GM23338 (cell line): Measurements from ENCODE around the gene PKP2. TPM values are rescaled to one million over a fixed set of nuclear protein-coding genes. Genes with fewer than 3 reads are reported as not detected.

Source experiments
- ATAC-seq: fragments of 200-7000 bp; cut with Tn5 transposase; 3 replicates; pipeline ENCODE4 v1.9.1; 2020
- DNase-seq: peaks from one replicate; pipeline ENCODE4 v3.0.0-alpha.2; 2015; ENCODE audit warnings: low spot score
- H2AFZ ChIP-seq: fragments of 200-600 bp; sonication (generic); 2 replicates; pipeline ENCODE4 v1.8.0; 2016; ENCODE audit warnings: antibody characterized with exemption, mild to moderate bottlenecking, moderate library complexity
- H3F3A ChIP-seq: fragments of 200-600 bp; sonication (generic); replicated peaks from 2 replicates; pipeline ENCODE4 v1.8.0; 2017; ENCODE audit warnings: antibody characterized with exemption, mixed run types, low read depth
- H3K27ac ChIP-seq: fragments of 200-600 bp; sonication (generic); 2 replicates; pipeline ENCODE4 v1.6.1; 2016; ENCODE audit warnings: low read depth
- H3K27me3 ChIP-seq: fragments of 200-600 bp; sonication (generic); 2 replicates; pipeline ENCODE4 v1.8.0; 2016; ENCODE audit warnings: mild to moderate bottlenecking, mixed run types, moderate library complexity; ENCODE audit not compliant: insufficient read depth
- H3K36me3 ChIP-seq: fragments of 200-600 bp; sonication (generic); 2 replicates; pipeline ENCODE4 v1.8.0; 2016; ENCODE audit warnings: mild to moderate bottlenecking; ENCODE audit not compliant: insufficient read depth
- H3K4me1 ChIP-seq: fragments of 200-600 bp; sonication (generic); 2 replicates; pipeline ENCODE4 v1.8.0; 2016; ENCODE audit warnings: mild to moderate bottlenecking, moderate library complexity; ENCODE audit not compliant: insufficient read depth
- H3K4me2 ChIP-seq: fragments of 200-600 bp; sonication (generic); 2 replicates; pipeline ENCODE4 v1.7.1; 2017; ENCODE audit warnings: mixed run types
- H3K4me3 ChIP-seq: fragments of 200-600 bp; sonication (generic); 2 replicates; pipeline ENCODE4 v1.6.1; 2016; ENCODE audit warnings: mixed run types
- H3K79me2 ChIP-seq: fragments of 200-600 bp; sonication (generic); replicated peaks from 2 replicates; pipeline ENCODE4 v1.8.0; 2017; ENCODE audit warnings: mild to moderate bottlenecking; ENCODE audit not compliant: insufficient read depth
- H3K9me2 ChIP-seq: fragments of 200-600 bp; sonication (generic); 2 replicates; pipeline ENCODE4 v1.8.0; 2017; ENCODE audit not compliant: insufficient read depth
- H4K20me1 ChIP-seq: fragments of 200-600 bp; sonication (generic); replicated peaks from 2 replicates; pipeline ENCODE4 v1.8.0; 2017; ENCODE audit warnings: mild to moderate bottlenecking; ENCODE audit not compliant: insufficient read depth
- H3K27ac Mint-ChIP-seq: 2 replicates; pipeline ENCODE4 v1.8.0; 2020; ENCODE audit warnings: inconsistent platforms, mild to moderate bottlenecking, moderate library complexity, mixed read lengths
- H3K27me3 Mint-ChIP-seq: 3 replicates; pipeline ENCODE4 v1.8.0; 2022; ENCODE audit warnings: low read depth, mild to moderate bottlenecking, moderate library complexity, mixed read lengths, inconsistent platforms; ENCODE audit not compliant: insufficient read depth, poor library complexity
- H3K36me3 Mint-ChIP-seq: 3 replicates; pipeline ENCODE4 v1.8.0; 2021; ENCODE audit warnings: low read depth, mild to moderate bottlenecking, inconsistent platforms, moderate library complexity, mixed read lengths
- H3K4me1 Mint-ChIP-seq: 3 replicates; pipeline ENCODE4 v1.8.0; 2020; ENCODE audit warnings: mild to moderate bottlenecking, inconsistent platforms, mixed read lengths
- H3K4me3 Mint-ChIP-seq: 3 replicates; pipeline ENCODE4 v1.8.0; 2021; ENCODE audit warnings: moderate library complexity, mild to moderate bottlenecking, inconsistent platforms, mixed read lengths
- H3K9me3 Mint-ChIP-seq: 3 replicates; pipeline ENCODE4 v1.8.0; 2020; ENCODE audit warnings: moderate library complexity, mild to moderate bottlenecking, inconsistent platforms, mixed read lengths
- CREB1 ChIP-seq: fragments of 250-450 bp; sonication (Bioruptor Pico); IDR thresholded peaks from 2 replicates; pipeline ENCODE4 v1.5.0; 2020; ENCODE audit warnings: low read depth, mild to moderate bottlenecking, moderate library complexity
- CTCF ChIP-seq, 2 experiments: fragments of 200-600 bp in 1 of 2; sonication (generic) in 1 of 2; conservative IDR thresholded peaks; 2 replicates each; pipeline versions ENCODE4 v1.5.1 to v1.6.1; 2016 to 2017; ENCODE audit warnings: antibody characterized with exemption in 2 of 2, low read depth in 2 of 2, mild to moderate bottlenecking in 2 of 2, moderate library complexity in 1 of 2
- ETS1 ChIP-seq: IDR thresholded peaks from 2 replicates; pipeline ENCODE4 v1.6.1; 2016; ENCODE audit warnings: antibody characterized with exemption
- EZH2 ChIP-seq: fragments of 200-600 bp; sonication (generic); IDR thresholded peaks from one replicate; pipeline ENCODE4 v1.8.0; 2017; ENCODE audit warnings: antibody characterized with exemption, mild to moderate bottlenecking, low read depth; ENCODE audit not compliant: unreplicated experiment
- EZH2phosphoT487 ChIP-seq: fragments of 200-600 bp; sonication (generic); IDR thresholded peaks from one replicate; pipeline ENCODE4 v1.8.1; 2018; ENCODE audit warnings: antibody characterized with exemption; ENCODE audit not compliant: unreplicated experiment
- JUNB ChIP-seq: IDR thresholded peaks from one replicate; pipeline ENCODE4 v1.6.1; 2016; ENCODE audit warnings: antibody characterized with exemption; ENCODE audit not compliant: unreplicated experiment
- NANOG ChIP-seq: IDR thresholded peaks from 2 replicates; pipeline ENCODE4 v1.6.1; 2016; ENCODE audit warnings: antibody characterized with exemption, borderline replicate concordance
- REST ChIP-seq: IDR thresholded peaks from one replicate; pipeline ENCODE4 v1.6.1; 2018; ENCODE audit warnings: antibody characterized with exemption; ENCODE audit not compliant: unreplicated experiment
- STAT1 ChIP-seq: IDR thresholded peaks from one replicate; pipeline ENCODE4 v1.6.1; 2016; ENCODE audit warnings: antibody characterized with exemption; ENCODE audit not compliant: unreplicated experiment
- ZNF114 ChIP-seq: fragments of 250-450 bp; sonication (Bioruptor Pico); IDR thresholded peaks from 2 replicates; pipeline ENCODE4 v1.5.0; 2020; ENCODE audit warnings: mild to moderate bottlenecking, moderate library complexity
- polyA plus RNA-seq: library from polyadenylated mRNA; unstranded; fragments of >200 nt; fragmentation: Nextera tagmentation; extraction: Ambion mirVana; gene quantifications from 2 replicates; pipeline ENCODE4 v1.2.1, GENCODE V29; 2016
- total RNA-seq: library from RNA; depleted of rRNA; stranded (reverse); fragments of >200 nt; shearing (Covaris generic); gene quantifications from 2 replicates; pipeline ENCODE4 v1.2.3, GENCODE V29; 2014

Gene PKP2
- total and polyA plus RNA-seq, 2 experiments from 2014 or later, result 24.6 to 47.6 TPM

- TF ChIP-seq ETS1, result no peak
- no peak for TF ChIP-seq EZH2
- no peak for TF ChIP-seq CTCF (conservative IDR thresholded peaks at IDR 0.05; ENCODE audit: low read depth in 2 of 2)
- TF ChIP-seq EZH2phosphoT487, result no peak
- no peak for TF ChIP-seq CREB1 (CRISPR knock-in tag)
Observed at GRCh38 chr12:32757157-32757556, 139.4 kb downstream of the PKP2 start (continued).

GRCh38 chr12:32756476-32757066, 140.0 kb downstream of the PKP2 start:
- DNase-seq (peak; percentile 26), ATAC-seq (no peak)
- no peaks in the 10 kb centered on the region for H3K27me3 Mint-ChIP-seq
- H3K36me3 ChIP-seq, result peaks cover 16% of the 10 kb centered on the region; the same call in 1 of the 2 replicates
- no peaks in the 10 kb centered on the region for H3K27me3 ChIP-seq
- H3K36me3 Mint-ChIP-seq, result peaks cover 26% of the 10 kb centered on the region
- H3K27ac ChIP-seq, result no peak overlapping the region
- no peaks in the 10 kb centered on the region; the same call in 1 of the 2 replicates for H3F3A ChIP-seq
- no peaks in the 10 kb centered on the region for H3K9me3 Mint-ChIP-seq
- peaks cover 13% of the 10 kb centered on the region; the same call in 2 of the 3 replicates for H3K4me1 Mint-ChIP-seq
- H3K9me2 ChIP-seq, result no peaks in the 10 kb centered on the region
- peaks cover 8% of the 10 kb centered on the region for H3K4me1 ChIP-seq
- peak overlapping the region; percentile 91 for H3K4me3 Mint-ChIP-seq
- H4K20me1 ChIP-seq, result 0 out of 2 replicates have a peak, but pooled peaks cover 3% of the 10 kb centered on the region
- H2AFZ ChIP-seq, result 0 out of 2 replicates have a peak overlapping the region, but pooled peaks have one; percentile 66
- peak overlapping the region; percentile 98 for H3K27ac Mint-ChIP-seq
- peak overlapping the region; percentile 65; the same call in 1 of the 2 replicates for H3K4me3 ChIP-seq
- peak overlapping the region; percentile 87; the same call in 1 of the 2 replicates for H3K4me2 ChIP-seq
- peaks cover 24% of the 10 kb centered on the region for H3K79me2 ChIP-seq
- no peak for TF ChIP-seq EZH2
- TF ChIP-seq JUNB, result no peak
- TF ChIP-seq STAT1, result no peak
- TF ChIP-seq REST, result no peak
- TF ChIP-seq CTCF (conservative IDR thresholded peaks at IDR 0.05; ENCODE audit: low read depth in 2 of 2), result no peak
- no peak for TF ChIP-seq ZNF114
- no peak for TF ChIP-seq EZH2phosphoT487
- no peak for TF ChIP-seq NANOG
